Right lung (tissue), 5 donors: ENCODE measurements around the gene MKLN1. TPM values are rescaled to one million over a fixed set of nuclear protein-coding genes. Genes with fewer than 3 reads are reported as not detected.
"Not testable (repeated sequence)": the region's sequence is repeated elsewhere in the genome, so short reads cannot be mapped to it uniquely, and the experiment has no call there.

Source experiments
- DNase-seq, 2 donors: peaks; one replicate each; pipeline ENCODE4 v3.0.0-alpha.2; 2013
- polyA plus RNA-seq, 5 donors: library from polyadenylated mRNA; unstranded; fragments of 120-200 nt; gene quantifications; one replicate each; pipeline versions ENCODE4 v1.2.1 to v1.2.3, GENCODE V29; 2013; ENCODE audit warnings: inconsistent platforms in 1 of 5, low replicate concordance in 1 of 5; ENCODE audit not compliant: insufficient read length in 5 of 5, insufficient read depth in 1 of 5

Gene MKLN1
- polyA plus RNA-seq, 5 donors: 17.8 to 49.3 (median 43.6) TPM

- not testable (repeated sequence) for DNase-seq
These were observed 187.8 kb downstream of the MKLN1 start for GRCh38 chr7:131515471-131515870.

DNA sequence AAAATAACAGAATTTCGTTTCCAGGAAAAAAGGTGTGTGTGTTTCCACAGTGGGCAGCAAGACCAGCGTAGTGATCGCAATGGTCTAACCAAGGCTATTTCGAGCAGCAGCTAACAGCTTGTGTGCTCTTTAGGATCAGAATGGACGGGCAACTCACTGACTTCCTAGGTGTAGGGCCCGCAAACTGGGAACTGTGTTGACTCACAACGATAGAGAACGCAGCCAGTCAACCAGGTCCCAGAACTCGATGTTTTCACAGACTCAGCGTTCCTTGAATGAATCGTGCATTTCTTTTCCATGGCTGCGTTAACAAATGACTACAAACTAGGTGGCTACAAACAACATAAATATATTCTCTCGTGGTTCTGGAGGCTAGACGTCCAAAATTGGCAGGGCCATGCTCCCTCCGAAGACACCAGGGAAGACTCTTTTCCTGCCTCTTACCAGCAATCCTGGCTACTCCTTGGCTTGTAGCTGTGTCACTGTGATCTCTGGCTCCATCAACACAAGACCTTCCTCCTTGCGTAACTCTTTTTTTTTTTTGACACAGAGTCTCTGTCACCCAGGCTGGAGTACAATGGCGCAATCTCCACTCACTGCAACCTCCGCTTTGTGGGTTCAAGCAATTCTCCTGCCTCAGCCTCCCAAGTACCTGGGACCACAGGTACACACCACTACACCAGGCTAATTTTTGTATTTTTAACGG is 189.7 kb downstream of the MKLN1 start:
- DNase-seq: no peak

- no peak for DNase-seq
These were observed 190.9 kb downstream of the MKLN1 start for GRCh38 chr7:131518626-131519025.

- no peak for DNase-seq
These were observed 194.0 kb downstream of the MKLN1 start for GRCh38 chr7:131521651-131522163.

DNA sequence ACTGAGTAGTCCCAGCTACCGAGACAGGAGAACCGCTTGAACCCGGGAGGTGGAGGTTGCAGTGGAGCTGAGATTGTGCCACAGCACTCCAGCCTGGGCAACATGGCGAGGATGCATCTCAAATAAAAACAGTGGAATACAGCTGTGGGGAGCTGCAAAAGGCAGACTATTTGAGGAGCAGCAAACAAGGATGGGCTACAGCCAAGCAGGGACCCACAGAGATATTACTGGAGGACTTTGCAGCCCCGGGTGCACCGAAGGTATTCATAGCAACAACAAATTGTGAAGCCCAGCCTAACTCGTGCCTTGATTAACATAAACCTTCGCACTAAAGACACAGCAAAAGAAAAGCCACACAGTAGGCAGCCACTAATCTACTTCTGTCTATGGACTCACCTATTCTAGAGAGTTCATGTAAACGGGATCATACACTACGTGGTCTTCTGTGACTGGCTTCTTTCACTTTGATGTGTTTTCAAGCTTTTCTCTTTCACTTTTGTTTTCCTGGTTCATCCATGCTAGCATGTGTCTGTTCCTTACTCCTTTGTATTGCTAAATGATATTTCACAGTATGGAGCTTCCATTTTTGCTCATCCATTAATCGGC is 194.8 kb downstream of the MKLN1 start:
- DNase-seq: no peak

GRCh38 chr7:131524115-131524514 is 196.4 kb downstream of the MKLN1 start:
- DNase-seq: no peak

GRCh38 chr7:131524703-131525102 is 197.0 kb downstream of the MKLN1 start:
- no peak for DNase-seq

DNA sequence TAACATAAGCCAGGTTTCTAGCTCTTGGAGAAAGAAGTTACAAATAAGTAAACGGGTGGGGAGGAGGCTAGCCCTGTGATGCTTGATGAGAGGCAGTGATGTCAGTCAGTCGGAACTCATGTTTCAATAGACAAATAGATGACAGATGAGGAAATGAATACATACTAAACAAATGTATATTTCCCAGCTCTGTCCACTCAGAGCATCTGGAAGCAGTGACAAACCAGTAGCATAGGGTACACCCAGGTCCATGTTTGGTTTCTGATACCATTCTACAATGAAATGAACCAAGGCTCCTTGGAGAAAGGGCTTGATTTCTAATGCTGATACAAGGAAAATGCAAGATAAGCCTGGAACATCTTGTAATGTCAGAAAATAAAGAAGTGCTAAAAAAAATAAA is 198.1 kb downstream of the MKLN1 start:
- DNase-seq: no peak

GRCh38 chr7:131527456-131527855 is 199.8 kb downstream of the MKLN1 start:
- DNase-seq: no peak

DNA sequence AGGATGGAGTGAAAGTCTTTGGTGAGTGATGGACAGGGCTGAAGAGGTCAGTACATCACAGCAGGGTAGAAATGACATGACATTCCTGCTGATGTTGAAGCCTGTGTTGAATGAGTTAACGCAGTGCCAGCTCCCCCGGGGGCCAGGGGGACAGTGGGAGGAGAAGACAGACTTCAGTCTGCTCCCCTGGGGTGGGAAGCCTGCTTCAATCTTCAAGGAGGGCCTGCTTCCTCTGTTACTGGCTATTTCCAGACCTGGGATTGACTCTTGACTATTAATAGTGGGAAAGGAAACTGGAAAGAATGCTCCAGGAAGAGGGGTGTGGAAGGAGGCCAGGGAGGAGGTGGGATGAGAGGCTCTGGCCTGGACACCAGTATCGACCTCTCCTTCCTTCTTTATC is 201.5 kb downstream of the MKLN1 start:
- no peak for DNase-seq

DNA sequence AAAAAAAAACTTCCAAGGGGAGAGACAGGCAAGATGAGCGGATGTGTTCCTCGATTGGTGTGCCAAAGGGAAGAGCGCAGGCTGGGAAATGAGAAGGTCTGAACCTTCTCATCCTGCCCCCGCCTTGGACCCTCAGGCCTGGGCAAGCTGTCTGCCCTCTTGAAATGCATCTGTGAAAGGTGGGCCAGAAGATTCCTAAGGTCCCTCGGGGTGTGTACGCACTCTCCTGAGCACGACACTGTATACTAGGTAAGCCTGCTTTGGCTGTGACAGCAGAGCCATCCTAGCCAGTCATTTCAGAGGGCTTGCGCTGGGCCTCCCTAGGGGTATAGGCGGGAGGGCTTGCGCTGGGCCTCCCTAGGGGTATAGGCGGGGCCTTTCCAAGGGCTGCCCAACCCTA is 201.9 kb downstream of the MKLN1 start:
- no peak for DNase-seq

- DNase-seq: no peak
These were observed 202.5 kb downstream of the MKLN1 start for GRCh38 chr7:131530137-131530536.

DNA sequence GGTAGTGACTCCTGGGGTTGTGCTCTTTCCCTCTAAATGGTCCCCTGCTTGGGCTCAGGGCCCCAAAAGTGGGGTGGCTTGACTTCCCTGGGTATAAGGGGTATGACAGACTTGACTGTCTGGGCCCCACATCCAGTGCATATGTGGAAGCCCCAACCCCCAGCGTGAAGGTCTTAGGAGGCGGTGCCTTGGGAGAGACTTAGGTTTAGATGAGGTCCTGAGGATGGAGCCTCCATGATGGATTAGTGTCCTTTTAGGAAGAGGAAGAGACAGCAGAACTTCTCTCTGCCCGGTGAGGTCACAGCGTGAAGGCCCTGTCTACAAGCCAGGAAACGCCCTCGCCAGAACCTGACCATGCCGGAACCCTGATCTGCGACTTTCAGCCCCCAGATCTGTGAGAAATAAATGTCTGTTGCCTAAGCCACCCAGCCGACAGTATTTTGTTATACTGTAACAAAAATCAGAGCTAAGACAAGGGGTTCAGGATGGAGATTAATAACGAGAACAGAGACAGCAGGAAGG is 205.0 kb downstream of the MKLN1 start:
- DNase-seq: no peak

DNA sequence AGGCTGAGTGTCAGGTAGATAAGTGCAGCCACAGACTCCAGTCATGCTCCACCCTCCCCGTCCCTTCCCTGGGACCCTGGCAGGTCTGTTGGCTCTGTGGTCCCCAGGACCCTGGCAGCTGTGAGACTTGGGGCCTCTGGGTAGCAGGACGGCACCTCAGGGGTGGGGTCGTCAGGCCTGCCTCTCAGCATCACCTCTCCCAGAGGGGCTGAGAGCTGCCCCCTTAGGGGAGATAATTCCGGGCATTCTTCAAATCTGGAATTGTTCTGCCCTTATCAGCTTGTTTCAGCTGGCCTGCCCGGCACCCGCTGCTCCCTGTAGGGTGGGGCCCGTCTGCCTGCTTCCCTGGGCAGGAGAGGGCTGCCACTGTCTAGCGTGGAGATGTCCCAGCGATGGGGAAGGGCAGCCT is 205.5 kb downstream of the MKLN1 start:
- no peak for DNase-seq

GRCh38 chr7:131533566-131534561 is 206.2 kb downstream of the MKLN1 start:
- DNase-seq: no peak

DNA sequence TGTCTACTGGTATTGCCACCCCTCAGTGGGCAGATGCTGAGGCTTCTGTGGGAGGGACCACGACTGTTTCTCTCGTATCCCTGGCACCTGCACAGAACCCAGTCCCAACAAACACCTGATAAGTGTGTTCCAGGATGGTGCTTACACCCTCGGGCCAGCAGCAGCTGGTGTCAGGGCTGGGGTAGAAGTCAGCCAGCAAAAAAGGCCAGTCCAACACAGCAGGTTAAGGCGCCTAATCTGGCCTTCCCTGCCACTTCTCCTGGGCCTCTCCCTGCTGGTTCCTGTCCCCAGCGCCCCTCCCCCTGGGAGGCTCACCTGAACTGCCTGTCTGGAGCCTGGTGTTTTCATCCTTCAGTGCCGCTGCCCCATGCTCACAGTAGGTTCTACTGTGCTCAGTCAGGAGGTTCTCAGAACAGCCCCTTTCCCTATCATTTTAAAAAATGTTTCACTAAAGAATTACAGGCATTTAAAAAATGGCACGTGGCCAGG is 208.7 kb downstream of the MKLN1 start:
- no peak for DNase-seq

GRCh38 chr7:131537571-131537978 is 209.9 kb downstream of the MKLN1 start:
- DNase-seq: no peak

DNA sequence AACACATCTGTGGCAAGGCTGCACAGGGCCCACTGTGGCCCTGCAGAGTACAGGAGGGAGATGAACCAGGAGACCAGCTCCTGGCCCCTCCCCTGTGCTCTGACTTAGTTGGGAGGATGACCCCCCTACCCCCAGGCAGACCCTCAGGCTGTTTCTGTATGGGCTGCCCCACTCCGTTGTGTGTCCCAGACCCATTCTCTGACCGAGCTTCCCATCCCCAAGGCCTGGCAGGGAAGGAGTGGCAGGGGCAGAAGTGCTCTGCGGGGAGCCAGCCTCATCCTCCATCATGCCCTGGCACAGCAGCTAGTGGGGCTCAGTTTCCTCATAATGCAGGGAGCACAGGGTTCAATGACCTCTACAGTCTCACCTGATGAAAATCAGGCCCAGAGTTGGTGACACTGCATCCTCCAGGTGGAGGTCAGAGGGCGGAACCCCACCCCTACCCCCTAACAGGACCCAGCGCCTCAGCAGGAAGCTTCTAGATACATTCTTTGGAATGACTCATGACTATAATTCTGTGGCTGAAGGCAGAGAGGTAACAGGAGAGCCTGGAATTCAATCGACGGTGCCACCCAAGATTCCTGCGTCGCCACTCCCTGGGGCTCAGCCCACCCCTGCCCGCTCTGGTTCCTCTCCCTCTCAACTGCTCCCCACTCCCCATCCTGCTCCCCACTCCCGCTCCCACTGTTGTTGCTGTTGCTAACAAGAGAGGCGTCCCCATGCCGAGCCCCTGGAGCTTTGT is 210.6 kb downstream of the MKLN1 start:
- no peak for DNase-seq

DNA sequence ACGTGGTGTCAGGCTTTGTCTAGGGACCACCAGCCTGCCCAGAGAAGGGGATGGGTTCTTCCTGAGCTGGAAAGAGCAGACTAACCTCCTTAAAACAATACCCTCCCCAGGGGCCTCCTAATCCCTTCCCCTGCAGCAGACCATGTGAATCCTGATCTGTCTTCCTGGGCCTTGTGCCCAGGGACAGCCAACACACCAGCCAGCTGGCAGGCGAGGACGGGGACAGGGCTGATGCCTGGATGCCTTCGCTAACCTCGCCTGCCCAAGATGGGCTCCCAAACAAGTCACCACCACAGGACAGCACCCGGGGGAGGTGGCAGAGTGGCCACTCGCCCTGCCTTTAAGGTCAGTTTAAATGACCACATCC is 211.1 kb downstream of the MKLN1 start:
- DNase-seq: no peak

DNA sequence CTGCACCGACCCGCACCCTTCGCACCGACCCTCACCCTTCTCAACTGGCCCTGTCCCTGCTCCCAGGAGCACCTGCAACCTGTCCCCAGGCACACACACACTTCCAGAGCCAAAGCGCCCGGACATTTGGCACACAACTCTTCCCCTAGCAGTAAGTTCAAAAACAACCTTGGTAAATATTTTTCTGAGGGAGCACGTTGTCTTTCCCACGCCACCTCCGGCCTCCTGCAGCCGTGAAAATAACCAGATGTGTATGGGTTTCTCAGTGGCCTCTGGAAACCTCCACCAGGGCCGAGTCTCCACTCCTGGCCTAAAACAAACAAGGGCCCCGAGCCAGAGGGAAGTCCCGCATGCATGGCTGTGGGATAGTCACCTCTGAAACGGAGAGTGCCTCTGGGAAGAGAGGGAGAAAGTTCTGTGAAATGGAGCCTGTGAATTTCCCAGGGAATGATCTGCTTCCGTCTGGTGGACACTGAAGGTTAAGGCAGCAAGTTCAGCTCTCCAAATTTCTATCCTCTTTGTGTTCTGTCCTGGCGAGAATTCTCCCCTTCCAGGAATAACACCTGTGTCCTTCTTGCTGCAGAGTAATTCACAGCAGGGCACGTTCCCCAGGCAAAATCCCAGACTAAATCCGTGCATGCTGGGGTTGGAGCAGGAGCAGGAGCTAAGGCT is 213.0 kb downstream of the MKLN1 start:
- DNase-seq: no peak

DNA sequence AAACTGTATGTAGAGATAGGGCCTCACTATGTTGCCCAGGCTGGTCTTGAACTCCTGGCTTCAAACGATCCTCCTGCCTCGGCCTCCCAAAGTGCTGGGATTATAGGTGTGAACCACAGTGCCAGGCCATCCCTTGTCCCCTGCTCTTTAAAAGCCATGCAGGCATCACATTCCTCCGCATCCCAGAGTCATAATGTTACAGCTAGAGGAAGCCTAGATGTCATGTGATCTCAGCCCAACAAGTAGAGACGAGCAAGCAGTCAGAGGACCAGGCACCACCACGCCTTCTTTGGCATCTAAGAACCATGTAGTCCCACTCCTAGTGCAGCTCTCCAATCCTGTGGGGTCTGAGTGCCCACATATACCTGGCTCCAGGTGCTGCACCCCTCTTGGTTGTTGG is 215.6 kb downstream of the MKLN1 start:
- DNase-seq: no peak
